ENCODE data around the gene CUBN. TPM values are rescaled to one million over a fixed set of nuclear protein-coding genes. Genes with fewer than 3 reads are reported as not detected.

The CUBN gene
- total and polyA plus RNA-seq, 10 of the 15 experiments (the other 5 are each of a cell fraction or from before 2014, with no cell fraction given) = under 0.01 to 0.14 (median 0.02) TPM; not detected in 6

- Histone ChIP-seq H3K9me3 (replicated peaks; ENCODE audit: control insufficient read depth, insufficient read depth, low read length) (no peaks in the 10 kb centered on the region; the same call in 1 of the 3 replicates), H2AFZ (ENCODE audit: control insufficient read depth, low read depth, low read length) (no peak overlapping the region), H3K27me3 (replicated peaks in 1 of 2; ENCODE audit: control insufficient read depth in 2 of 2, insufficient read depth in 2 of 2, low read length in 1 of 2) (no peaks in the 10 kb centered on the region; a peak in 1 of 4 replicates), H3K4me2 (ENCODE audit: control insufficient read depth, insufficient read depth) (no peak overlapping the region), H3K9ac (ENCODE audit: control insufficient read depth, insufficient read depth, low read length) (no peak overlapping the region), H3K4me1 (ENCODE audit: control insufficient read depth, insufficient read depth, low read length) (no peaks in the 10 kb centered on the region), H4K20me1 (ENCODE audit: control insufficient read depth, insufficient read depth) (no peaks in the 10 kb centered on the region), H3K79me2 (ENCODE audit: control insufficient read depth, insufficient read depth, low read length) (no peaks in the 10 kb centered on the region), H3K4me3 (no peak overlapping the region), H3K27ac (ENCODE audit: control insufficient read depth, insufficient read depth) (no peak overlapping the region), H3K36me3 (ENCODE audit: control insufficient read depth in 2 of 2, insufficient read depth in 2 of 2, low read length in 1 of 2) (no peaks in the 10 kb centered on the region)
- FAIRE-seq (no peak), DNase-seq (ENCODE audit: low read depth, low spot score) (no peak), ATAC-seq (no peak)
- POLR2A ChIA-PET = no interaction called here
- BruUV-seq (replicated peaks) = no TSS peak
- RAD21 ChIA-PET (ENCODE audit: unreplicated experiment) = no interaction called here
- intact Hi-C loops (cut with micrococcal nuclease; ENCODE audit: unreplicated experiment) = no loop called here
- CTCF ChIA-PET = no interaction called here
- SMC1A ChIA-PET (ENCODE audit: uncharacterized antibody, unreplicated experiment) = no interaction called here
- in situ Hi-C loops (cut with MboI) = no loop called here
- 55% methylated on average over 6 of the region's 6 CpGs for WGBS (ENCODE audit: insufficient coverage, insufficient replicate concordance, low lambda C conversion rate, missing lambda C conversion rate)
- no peak for TF ChIP-seq PAX5 (IDR thresholded peaks at IDR 0.05; ENCODE audit: borderline replicate concordance, low read depth, low read length)
- TF ChIP-seq IRF4 (IDR thresholded peaks at IDR 0.05; ENCODE audit: low read depth, low read length) = no peak
- no peak for TF ChIP-seq E4F1 (IDR thresholded peaks at IDR 0.05; ENCODE audit: borderline replicate concordance, partially characterized antibody)
- TF ChIP-seq CREM (IDR thresholded peaks at IDR 0.05; ENCODE audit: low read depth) = no peak
- TF ChIP-seq, protein P1, sequence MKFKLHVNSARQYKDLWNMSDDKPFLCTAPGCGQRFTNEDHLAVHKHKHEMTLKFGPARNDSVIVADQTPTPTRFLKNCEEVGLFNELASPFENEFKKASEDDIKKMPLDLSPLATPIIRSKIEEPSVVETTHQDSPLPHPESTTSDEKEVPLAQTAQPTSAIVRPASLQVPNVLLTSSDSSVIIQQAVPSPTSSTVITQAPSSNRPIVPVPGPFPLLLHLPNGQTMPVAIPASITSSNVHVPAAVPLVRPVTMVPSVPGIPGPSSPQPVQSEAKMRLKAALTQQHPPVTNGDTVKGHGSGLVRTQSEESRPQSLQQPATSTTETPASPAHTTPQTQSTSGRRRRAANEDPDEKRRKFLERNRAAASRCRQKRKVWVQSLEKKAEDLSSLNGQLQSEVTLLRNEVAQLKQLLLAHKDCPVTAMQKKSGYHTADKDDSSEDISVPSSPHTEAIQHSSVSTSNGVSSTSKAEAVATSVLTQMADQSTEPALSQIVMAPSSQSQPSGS (IDR thresholded peaks at IDR 0.05; ENCODE audit: low read length) = no peak
- no peak for TF ChIP-seq CHD4 (IDR thresholded peaks at IDR 0.05)
- no peak for TF ChIP-seq TARDBP (IDR thresholded peaks at IDR 0.05; ENCODE audit: borderline replicate concordance)
- TF ChIP-seq KLF5 (IDR thresholded peaks at IDR 0.05; ENCODE audit: partially characterized antibody) = no peak
- TF ChIP-seq SIX5 (IDR thresholded peaks at IDR 0.05; ENCODE audit: low read depth, low read length, severe bottlenecking) = no peak
- no peak for TF ChIP-seq POU2F2 (IDR thresholded peaks at IDR 0.05; ENCODE audit: borderline replicate concordance, low read depth, low read length)
- no peak for TF ChIP-seq ETV6 (conservative IDR thresholded peaks at IDR 0.05 in 1 of 2, IDR thresholded peaks at IDR 0.05 in 1 of 2; ENCODE audit: borderline replicate concordance in 1 of 2, low read depth in 1 of 2)
- no peak for TF ChIP-seq SIN3A (IDR thresholded peaks at IDR 0.05; ENCODE audit: low read depth, low read length)
- TF ChIP-seq MTA2 (IDR thresholded peaks at IDR 0.05; ENCODE audit: low read depth) = no peak
- TF ChIP-seq NFYA (IDR thresholded peaks at IDR 0.05; ENCODE audit: borderline replicate concordance, low read depth, low read length) = no peak
- TF ChIP-seq, protein P2, sequence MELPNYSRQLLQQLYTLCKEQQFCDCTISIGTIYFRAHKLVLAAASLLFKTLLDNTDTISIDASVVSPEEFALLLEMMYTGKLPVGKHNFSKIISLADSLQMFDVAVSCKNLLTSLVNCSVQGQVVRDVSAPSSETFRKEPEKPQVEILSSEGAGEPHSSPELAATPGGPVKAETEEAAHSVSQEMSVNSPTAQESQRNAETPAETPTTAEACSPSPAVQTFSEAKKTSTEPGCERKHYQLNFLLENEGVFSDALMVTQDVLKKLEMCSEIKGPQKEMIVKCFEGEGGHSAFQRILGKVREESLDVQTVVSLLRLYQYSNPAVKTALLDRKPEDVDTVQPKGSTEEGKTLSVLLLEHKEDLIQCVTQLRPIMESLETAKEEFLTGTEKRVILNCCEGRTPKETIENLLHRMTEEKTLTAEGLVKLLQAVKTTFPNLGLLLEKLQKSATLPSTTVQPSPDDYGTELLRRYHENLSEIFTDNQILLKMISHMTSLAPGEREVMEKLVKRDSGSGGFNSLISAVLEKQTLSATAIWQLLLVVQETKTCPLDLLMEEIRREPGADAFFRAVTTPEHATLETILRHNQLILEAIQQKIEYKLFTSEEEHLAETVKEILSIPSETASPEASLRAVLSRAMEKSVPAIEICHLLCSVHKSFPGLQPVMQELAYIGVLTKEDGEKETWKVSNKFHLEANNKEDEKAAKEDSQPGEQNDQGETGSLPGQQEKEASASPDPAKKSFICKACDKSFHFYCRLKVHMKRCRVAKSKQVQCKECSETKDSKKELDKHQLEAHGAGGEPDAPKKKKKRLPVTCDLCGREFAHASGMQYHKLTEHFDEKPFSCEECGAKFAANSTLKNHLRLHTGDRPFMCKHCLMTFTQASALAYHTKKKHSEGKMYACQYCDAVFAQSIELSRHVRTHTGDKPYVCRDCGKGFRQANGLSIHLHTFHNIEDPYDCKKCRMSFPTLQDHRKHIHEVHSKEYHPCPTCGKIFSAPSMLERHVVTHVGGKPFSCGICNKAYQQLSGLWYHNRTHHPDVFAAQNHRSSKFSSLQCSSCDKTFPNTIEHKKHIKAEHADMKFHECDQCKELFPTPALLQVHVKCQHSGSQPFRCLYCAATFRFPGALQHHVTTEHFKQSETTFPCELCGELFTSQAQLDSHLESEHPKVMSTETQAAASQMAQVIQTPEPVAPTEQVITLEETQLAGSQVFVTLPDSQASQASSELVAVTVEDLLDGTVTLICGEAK (IDR thresholded peaks at IDR 0.05; ENCODE audit: borderline replicate concordance) = no peak
- TF ChIP-seq, protein P3, sequence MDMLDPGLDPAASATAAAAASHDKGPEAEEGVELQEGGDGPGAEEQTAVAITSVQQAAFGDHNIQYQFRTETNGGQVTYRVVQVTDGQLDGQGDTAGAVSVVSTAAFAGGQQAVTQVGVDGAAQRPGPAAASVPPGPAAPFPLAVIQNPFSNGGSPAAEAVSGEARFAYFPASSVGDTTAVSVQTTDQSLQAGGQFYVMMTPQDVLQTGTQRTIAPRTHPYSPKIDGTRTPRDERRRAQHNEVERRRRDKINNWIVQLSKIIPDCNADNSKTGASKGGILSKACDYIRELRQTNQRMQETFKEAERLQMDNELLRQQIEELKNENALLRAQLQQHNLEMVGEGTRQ (IDR thresholded peaks at IDR 0.05; ENCODE audit: borderline replicate concordance, low read depth, low read length) = no peak
- TF ChIP-seq ESRRA (IDR thresholded peaks at IDR 0.05; ENCODE audit: low read length) = no peak
Observed at GRCh38 chr10:16996530-16996964, 133.1 kb downstream of the CUBN start.

Data from GM12878 (cell line).